Iris pigment epithelial cell (primary cell): Measurements from ENCODE around the gene COPS3.
"Not testable (repeated sequence)": the region's sequence is repeated elsewhere in the genome, so short reads cannot be mapped to it uniquely, and the experiment has no call there.

ENCODE experiments used
- DNase-seq: peaks from one replicate; pipeline ENCODE4 v3.0.0-alpha.2; 2011; ENCODE audit warnings: low read depth

Gene COPS3

DNA sequence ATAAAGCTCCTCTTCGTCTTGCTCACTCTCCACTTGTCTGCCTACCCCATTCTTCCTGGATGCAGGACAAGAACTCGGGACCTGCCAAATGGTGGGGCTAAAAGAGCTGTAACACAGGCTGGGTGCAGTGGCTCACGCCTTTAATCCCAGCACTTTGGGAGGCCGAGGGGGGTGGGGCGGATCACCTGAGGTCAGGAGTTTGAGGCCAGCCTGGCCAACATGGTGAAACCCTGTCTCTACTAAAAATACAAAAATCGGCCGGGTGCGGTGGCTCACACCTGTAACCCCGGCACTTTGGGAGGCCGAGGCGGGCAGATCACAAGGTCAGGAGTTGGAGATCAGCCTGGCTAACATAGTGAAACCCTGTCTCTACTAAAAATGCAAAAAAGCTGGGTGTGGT lies 20.6 kb upstream of the COPS3 start:
- not testable (repeated sequence) for DNase-seq

DNA sequence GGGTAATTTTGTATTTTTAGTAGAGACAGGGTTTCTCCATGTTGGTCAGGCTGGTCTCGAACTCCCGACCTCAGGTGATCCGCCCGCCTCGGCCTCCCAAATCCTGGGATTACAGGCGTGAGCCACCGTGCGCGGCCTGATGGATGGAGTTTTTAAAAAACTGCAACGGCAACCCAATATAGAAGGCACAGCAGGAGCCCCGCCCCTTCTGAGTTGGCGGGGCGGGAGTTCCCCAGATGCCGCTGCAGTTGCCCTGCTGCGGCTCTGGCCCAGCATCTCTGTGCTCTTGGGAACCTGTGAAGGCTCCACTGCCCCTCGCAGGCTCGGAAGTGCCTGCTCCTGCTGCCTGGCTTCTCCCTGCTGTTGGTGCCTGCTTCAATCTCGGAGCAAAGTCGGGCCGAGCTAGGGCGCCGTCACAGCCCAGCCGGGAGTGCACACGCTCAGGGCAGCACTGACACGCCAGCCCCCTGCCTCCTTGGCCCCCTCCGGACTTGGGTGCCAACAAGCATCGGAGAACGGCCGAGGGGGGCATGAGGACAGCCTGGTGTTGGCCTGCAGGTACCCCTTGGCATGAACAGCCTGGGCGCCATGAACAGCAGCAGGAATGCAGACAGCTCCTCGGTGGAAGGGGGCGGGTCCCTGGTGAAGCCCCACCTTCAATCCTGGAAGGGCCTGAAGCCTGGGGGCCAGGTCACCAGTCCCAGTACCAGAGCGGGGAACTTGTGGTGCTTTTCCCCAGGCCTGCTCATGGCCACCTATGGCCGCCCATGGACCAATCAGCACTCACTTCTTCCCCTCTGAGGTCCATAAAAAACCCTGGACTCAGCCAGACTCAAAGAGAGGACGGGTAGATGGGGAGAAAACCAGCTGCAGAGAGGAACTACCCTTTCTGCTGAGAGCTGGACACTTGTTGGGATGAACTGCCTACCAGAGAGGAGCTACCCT lies 19.9 kb upstream of the COPS3 start:
- peak; percentile 44 for DNase-seq

DNA sequence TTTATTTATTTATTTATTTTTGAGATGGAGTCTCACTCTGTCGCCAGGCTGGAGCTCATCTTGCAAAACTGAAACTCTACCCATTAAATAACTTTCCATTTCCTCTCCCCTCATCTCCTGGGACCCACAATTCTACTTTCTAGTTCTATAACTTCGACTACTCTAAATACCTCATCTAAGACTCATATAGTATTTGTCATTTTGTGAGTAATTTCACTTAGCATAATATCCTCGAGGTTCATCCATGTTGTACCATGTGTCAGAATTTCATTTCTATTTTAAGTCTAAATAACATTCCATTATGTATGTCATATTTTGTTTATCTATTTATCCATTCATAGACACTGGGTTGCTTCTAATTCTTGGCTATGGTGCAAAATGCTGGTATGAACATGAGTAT lies 17.1 kb upstream of the COPS3 start:
- DNase-seq: no peak

DNA sequence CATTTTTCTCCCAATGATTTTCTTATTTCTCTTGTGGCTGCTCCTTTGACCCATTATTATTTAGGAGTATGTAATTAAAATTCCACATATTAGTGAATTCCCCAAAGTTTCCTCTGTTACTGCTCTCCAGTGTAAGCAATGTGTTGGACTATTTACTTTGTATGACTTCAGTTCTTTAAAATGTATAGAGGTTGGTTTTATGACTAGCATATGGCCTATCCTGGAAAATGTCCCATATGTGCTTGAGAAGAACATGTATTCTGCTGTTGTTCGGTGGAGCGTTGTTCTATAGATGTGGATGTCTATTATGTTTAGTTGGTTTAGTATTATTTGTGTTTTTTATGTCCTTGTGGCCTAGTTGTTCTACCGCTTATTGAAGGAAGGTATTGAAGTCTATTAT lies 16.2 kb upstream of the COPS3 start:
- DNase-seq: no peak

DNA sequence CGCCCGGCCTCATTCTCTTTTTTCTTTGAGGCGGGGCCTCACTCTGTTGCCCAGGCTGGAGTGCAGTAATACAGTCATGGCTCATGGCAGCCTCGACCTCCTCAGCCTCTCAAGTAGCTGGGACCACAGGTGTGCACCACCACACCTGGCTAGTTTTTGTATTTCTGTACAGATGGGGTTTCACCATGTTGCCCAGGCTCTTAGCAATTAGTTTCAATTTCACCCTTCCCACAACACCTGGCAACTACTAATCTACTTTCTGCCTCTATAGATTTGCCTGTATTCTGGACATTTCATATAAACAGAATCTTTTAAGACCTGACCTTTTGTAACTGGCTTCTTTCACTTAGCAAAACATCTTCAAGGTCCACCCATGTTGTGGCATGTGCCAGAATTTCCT lies 14.1 kb upstream of the COPS3 start:
- no peak for DNase-seq

DNA sequence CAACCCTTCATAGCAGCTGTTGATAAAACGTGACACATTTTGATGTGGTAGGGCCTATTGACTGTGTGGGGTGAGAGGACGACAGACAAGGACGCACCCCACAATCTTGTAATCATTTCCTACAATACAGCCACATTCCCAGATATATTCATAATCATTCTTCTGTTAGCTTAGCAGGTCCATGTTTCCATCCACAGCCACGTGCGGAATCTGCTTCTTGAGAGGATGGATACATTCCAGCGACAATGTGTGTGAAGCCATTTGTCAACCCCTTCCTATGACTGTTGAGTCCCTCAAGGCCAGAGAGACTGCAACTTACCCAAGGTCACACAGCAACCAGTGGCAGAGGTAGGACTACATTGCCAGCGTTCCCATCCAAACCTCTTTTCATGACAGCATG lies 8.7 kb upstream of the COPS3 start:
- no peak for DNase-seq

DNA sequence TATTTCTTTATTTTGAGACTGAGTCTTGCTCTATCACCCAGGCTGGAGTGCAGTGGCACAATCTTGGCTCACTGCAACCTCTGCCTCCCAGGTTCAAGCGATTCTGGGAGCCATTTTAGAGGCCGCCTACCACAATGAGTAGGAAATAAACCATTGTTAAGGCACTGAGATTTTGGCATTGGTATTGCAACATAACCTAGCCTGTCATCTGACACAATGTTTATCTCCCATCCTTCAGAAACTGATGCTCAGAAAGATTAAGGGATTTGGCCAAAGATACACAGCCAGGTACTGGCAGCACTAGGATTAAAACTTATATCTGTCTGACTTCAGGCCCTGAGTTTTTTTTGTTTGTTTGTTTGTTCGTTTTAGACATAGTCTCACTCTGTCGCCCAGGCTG lies 8.0 kb upstream of the COPS3 start:
- no peak for DNase-seq

DNA sequence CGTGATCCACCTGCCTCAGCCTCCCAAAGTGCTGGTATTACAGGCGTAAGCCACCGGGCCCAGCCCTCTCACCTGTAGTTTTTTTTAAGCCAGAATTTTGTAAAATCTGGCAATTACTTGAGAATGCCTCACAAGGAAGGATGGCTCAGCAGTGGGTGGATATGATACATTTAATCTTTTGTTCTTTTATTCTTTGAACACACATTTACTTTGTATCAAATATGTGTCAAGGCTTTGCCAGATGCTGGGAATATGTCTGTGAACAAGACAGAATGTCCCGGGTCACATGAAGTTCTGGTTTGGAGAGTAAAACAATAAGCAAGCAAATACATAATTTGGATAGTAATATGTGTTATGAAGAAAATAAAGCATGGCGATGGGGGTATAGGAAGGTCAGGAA lies 4.9 kb upstream of the COPS3 start:
- no peak for DNase-seq

DNA sequence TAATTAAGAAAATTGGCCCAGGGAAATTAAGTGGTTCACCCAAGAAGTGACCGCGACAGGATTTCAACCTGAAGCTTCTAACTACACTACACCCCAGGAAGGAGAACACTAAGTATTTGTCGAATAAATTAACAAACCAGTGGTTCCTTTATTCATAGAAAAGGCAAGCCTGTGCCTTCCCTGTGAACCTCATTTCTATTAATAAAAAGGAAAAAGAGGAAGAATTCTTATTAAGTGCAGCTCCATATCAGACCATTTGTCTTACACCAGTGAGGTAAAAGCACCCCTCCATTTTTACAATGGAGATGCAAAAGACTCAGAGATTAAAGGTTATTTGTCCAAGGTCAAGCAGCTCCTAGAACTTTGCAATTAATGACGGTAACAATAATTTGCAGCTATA lies 1.7 kb downstream of the COPS3 start:
- no peak for DNase-seq

DNA sequence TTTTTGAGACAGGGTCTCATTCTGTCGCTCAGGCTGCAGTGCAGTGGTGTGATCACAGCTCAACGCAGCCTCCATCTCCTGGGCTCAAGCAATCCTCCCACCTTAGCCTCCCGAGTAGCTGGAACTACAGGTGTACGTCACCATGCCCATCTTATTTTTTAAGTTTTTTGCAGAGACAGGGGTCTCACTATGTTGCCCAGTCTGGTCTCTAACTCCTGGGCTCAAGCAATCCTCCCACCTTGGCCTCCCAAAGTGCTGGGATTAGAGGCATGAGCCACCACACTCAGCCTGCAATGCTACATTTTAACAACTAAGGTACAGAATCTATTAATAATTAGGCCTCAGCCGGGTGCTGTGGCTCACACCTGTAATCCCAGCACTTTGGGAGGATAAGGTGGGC lies 3.6 kb downstream of the COPS3 start:
- not testable (repeated sequence) for DNase-seq

DNA sequence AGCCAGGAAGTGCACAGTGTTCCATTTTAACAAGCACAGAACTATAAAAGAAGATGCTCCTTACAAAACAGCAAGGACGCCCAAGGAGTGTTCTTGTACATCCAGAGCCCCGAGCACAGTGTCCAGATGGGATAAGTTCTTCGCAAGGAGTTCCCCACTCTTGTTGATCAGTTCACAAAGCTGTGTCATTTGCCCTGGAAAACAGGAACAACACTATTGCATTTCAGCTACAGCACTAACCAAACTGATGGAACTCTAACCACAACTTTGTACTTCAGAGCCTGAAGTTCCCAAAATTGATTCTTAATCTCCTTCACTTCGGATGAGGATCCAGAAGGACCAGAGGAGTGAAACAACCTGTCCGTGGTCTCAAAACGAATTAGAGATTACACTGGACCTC lies 5.1 kb downstream of the COPS3 start:
- DNase-seq: no peak

DNA sequence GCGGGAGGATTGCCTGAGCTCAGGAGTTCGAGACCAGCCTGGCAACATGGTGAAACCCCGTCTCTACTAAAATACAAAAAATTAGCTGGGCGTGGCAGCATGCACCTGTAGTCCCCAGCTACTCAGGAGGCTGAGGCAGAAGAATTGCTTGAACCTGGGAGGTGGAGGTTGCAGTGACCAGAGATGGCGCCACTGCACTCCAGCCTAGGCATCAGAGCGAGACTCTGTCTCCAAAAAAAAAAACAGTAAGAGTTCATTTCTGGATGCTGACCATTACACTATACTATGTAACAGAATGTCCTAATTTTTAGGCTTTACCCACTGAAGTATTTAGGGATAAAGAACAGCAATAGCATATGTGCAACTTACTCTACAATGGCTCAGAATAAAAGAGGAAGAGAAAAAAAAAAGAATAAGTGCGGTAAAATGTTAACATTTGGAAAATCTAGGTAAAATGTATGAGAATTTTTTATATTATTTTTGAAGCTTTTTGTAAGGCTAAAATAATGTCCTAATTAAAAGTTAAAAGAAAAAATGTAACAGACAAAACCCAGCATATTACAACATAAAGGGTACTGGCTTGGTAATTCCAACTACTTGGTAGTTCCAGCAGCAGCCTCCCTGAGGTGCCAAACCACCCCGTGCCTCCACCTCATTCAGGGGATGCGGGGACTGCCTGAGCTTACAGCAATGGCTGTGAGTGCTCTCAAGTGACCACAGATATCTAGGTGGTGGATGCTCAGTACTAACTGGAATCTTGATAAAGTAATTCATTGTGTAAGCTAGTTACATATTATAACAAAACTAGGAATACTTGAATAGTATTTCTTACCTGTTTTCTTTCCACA lies 10.9 kb downstream of the COPS3 start:
- no peak for DNase-seq

DNA sequence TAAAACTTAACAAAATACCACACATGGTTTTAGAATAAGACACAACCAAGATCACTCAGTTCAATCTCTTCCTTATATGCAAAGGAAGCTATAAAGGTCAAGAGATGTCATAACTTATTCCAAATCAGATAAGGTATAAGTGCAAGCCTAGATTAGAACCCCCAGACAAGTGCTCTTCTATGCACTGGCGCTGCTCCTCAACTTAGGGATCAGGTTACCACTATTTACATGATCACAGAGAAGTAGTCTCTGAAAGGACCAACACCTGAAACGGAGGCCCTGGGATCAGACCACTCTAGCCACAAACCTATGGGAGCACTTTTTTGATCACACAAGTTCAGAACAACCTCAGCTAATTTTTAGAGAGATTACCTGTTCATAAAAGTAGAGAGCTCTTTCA lies 16.6 kb downstream of the COPS3 start:
- DNase-seq: no peak

DNA sequence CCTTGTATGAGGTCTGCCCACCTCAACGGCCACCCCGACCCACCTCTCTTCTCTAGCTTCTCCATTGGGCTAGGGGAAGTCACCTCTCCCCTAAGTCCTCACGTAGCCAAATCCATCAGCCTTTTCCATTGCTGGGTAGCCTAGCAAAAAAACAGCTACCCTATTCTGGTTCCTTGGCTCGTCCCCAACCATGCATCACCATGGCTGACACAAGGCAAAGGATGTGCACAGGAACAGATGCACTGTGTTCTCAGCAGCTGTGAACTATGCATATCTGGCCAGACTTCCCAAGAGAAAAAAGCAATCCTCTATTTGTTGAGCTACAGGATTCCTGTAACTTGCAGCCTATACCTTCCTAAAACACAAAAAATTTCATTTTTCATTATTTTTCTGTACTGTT lies 22.0 kb downstream of the COPS3 start:
- no peak for DNase-seq

DNA sequence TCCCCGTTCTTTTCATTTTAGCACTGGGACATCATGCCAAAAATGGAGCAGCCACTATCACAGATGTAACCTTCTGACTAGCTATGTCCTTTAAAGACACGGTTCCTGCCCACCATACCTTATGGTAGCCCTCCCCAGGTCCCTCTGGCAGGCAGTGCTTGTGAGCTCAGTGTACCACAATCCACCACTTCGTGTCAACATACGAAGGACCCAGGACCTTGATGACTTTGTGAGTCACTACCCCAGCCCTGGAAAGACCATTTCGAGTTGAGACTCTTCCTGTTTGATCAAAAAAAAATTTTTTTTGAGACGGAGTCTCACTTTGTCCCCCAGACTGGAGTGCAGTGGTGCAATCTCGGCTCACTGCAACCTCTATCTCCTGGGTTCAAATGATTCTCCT lies 23.0 kb downstream of the COPS3 start:
- no peak for DNase-seq

DNA sequence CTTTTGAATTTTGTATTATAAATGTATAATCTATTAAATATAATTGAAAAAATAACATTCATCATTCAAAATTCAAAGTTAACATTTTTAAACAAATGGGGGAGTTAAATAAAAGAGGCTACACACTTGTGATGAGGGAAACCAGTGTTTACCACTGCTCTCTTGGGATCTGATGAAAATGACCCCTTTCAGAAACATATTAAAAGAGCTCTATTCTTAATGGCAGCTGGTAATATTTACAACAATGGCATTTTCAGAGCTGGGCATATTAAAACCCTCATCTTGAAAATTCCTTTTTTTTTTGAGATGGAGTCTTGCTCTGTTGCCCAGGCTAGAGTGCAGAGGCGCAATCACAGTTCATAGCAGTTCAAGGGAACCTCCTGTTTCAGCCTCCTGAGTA lies 24.7 kb downstream of the COPS3 start:
- no peak for DNase-seq

DNA sequence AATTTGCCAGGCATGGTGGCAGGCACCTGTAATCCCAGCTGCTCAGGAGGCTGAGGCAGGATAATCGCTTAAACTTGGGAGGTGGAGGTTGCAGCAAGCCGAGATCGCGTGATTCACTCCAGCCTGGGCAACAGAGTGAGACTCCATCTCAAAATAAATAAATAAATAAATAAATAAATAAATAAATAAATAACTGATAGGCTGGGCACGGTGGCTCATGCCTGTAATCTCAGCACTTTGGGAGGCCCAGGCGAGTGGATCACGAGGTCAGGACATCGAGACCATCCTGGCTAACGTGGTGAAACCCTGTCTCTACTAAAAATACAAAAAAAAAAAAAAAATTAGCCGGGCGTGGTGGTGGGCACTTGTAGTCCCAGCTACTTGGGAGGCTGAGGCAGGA lies 25.4 kb downstream of the COPS3 start:
- DNase-seq: not testable (repeated sequence)

DNA sequence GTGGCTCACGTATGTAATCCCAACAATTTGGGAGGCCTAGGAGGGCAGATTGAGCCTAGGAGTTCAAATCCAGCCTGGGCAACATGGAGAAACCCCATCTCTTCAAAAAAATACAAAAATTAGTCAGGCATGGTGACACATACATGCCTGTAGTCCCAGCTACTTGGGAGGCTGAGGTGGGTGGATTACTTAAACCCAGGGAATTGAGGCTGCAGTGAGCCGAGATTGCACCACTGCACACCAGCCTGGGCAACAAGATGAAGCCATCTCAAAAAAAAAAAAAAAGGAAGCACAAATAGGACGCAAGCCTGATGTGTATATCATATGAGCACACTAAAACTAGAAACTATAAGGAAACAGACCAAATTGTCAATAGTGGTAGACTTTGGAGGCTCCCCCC lies 27.0 kb downstream of the COPS3 start:
- peak; percentile 50 for DNase-seq

DNA sequence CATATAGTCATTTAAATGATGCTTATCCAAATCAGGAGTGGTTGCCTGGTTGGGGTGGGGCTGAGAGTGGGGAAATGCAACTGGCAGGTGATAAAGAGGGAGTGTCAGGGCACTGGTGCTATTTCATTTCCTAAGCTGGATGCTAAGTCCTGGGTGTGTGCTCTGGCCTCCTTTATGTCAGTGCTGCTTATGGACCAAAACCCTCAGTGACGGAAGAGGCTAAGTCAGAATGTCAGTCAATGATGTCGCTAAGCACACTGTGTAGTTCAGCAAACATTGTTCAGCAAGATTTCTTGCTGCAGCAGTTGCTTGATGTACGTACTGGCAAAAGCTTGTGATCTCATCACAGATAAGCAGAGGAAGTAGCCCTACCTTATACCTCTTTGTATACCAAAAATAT lies 27.6 kb downstream of the COPS3 start:
- DNase-seq: no peak

DNA sequence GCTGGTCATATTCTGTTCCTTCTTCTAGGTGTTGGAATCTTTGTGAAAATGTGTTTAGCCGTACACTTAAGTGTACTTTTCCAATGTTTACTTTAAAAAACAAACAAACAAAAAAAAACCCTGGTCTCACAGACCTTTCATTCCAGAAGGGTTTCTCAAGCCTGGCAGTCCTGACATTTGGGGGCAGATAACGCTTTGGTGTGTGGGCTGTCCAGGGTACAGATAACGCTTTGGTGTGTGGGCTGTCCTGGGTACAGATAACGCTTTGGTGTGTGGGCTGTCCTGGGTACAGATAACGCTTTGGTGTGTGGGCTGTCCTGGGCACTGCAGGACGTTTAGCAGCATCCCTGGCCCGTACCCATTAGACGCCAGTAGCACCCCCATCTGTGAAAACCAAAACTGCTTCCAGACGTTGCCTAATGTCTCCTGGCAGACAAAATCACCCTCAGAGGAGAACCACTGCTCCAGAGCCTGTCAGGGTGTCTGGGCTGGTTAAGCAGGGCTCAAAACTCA lies 28.8 kb downstream of the COPS3 start:
- no peak for DNase-seq

DNA sequence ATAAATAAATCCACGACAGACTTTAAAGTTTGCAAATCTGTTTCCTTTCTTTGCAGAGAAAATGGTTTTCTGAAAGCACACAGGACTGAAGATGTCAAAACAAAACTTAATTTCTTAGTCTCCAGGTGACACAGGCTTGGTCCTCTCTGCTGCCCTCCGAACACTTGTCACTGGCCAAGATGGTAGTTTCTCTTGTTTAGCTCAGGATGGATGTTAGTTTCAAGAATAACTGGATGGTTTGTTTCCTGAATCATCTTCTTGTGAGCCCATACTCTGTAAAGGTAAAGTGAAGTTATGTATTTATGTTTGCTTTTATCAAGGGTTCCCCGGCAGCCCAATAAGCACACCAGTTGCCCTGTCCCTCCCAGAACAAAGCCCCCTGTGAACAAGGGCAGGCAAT lies 34.2 kb downstream of the COPS3 start:
- DNase-seq: no peak

DNA sequence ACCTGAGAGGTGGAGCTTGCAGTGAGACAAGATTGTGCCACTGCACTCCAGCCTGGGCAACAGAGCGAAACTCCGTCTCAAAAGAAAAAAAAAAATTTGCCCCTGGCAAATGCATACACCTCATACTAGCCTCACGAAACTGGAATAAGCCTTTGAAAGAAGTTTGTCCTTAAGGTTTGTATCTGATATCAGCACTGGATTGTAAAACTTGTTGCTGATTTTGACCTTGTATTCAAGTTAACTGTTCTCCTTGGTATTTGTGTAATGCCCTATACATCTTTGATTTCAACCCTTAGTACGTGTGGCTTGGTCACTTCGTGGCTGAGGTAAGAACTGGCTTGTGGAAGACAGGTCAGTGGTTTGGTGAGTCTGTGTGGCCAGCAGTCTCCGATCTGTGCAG lies 37.9 kb downstream of the COPS3 start:
- DNase-seq: no peak

DNA sequence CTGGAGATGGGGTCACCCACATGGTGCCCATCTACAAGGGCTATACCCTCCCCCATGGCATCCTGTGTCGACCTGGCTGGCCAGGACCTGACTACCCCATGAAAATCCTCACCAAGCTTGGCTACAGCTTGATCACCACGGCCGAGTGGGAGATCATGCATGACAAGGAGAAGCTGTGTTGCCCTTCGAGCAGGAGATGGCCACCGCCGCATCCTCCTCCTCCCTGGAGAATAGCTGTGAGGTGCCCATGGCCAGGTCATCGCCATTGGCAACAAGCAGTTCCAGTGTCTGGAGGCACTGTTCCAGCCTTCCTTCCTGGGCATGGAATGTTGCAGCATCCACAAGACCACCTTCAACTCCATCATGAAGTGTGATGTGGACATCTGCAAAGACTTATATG lies 38.8 kb downstream of the COPS3 start:
- no peak for DNase-seq
